HUES48 (cell line): ENCODE results near the gene TIMM50.
"Not testable (repeated sequence)": the region's sequence is repeated elsewhere in the genome, so short reads cannot be mapped to it uniquely, and the experiment has no call there.

ENCODE experiments used
- H3K27ac ChIP-seq: one replicate; pipeline ENCODE4 v1.7.0; 2013; ENCODE audit warnings: low read depth, low read length, inconsistent platforms
- H3K27me3 ChIP-seq: 2 replicates; pipeline ENCODE4 v1.6.1; 2013; ENCODE audit warnings: mild to moderate bottlenecking, low read length; ENCODE audit not compliant: control insufficient read depth, insufficient read depth
- H3K36me3 ChIP-seq: 2 replicates; pipeline ENCODE4 v1.6.1; 2013; ENCODE audit warnings: low read length; ENCODE audit not compliant: control insufficient read depth, insufficient read depth
- H3K4me1 ChIP-seq: 2 replicates; pipeline ENCODE4 v1.6.1; 2013; ENCODE audit warnings: mild to moderate bottlenecking, low read length; ENCODE audit not compliant: control insufficient read depth, insufficient read depth
- H3K4me3 ChIP-seq: 2 replicates; pipeline ENCODE4 v1.5.1; 2013; ENCODE audit warnings: mild to moderate bottlenecking, low read depth, low read length
- H3K9ac ChIP-seq: 2 replicates; pipeline ENCODE4 v1.6.1; 2013; ENCODE audit warnings: mild to moderate bottlenecking, low read depth, low read length, moderate library complexity
- H3K9me3 ChIP-seq: 2 replicates; pipeline ENCODE4 v1.6.1; 2013; ENCODE audit warnings: low read length; ENCODE audit not compliant: control insufficient read depth, insufficient read depth

TIMM50 gene

DNA sequence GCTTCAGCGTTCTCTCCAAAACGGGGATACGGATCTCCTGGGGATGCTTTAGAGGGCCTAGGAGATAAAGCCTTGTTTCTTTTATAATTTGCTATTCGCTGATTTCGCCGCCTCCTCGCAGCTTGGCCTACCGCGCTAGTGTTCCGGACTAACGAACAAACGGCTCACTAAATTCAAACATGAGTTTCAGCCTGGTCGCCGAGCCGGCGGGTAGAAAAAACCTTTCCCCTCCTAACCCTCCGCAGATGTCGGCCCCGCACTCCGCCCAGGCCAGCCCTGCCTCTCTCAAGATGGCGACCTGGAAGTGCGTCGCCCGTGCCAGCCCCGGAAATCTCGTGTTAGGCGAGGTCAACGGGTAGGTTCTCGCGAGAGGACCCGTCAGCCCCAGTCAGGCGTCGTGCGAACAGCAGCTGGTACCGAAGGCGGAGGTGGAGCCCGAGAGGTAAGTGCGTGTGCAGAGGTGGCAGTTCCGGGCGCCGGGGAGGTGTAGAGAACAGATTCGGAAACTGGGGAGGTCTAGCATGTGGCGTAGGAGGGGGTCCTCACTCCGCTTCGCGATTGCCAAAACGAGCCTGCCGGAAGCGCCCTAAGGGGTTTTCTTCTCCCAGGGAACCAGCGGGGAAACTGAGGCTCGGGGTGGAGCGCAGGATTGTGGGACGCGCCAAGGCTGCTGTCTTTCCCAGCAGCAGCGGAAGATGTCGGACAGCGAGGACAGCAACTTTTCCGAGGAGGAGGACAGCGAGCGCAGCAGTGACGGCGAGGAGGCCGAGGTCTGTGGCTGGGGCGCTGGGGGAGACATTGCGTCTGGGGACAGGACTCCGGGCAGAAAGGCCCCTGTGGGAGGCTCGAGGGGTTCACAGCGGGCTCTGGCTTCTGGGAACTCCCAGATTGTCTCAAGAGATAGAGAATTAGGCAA, 35.2 kb upstream of the TIMM50 start, which contains the start of gene SUPT5H:
Gene SUPT5H, plus strand, starts transcription at position 387 of the 916 bp plus-strand sequence. Its CDS starts 309 bp downstream, at position 696.
- peak within 1 kb of the TSS; percentile 90 for H3K9ac ChIP-seq
- peak within 1 kb of the TSS; percentile 95 for H3K4me3 ChIP-seq
- peak within 1 kb of the TSS; percentile 93 for H3K27ac ChIP-seq
- no peaks in the 10 kb centered on the region for H3K27me3 ChIP-seq
- H3K4me1 ChIP-seq: no peaks in the 10 kb centered on the region
- no peaks in the 10 kb centered on the region for H3K9me3 ChIP-seq
- H3K36me3 ChIP-seq: peaks cover 23% of the 10 kb centered on the region

- no peaks in the 10 kb centered on the region for H3K4me1 ChIP-seq
- peak overlapping the region; percentile 90; the same call in 1 of the 2 replicates for H3K9ac ChIP-seq
- H3K36me3 ChIP-seq: peaks cover 23% of the 10 kb centered on the region
- H3K27me3 ChIP-seq: no peaks in the 10 kb centered on the region
- H3K27ac ChIP-seq: no peak overlapping the region
- peak overlapping the region; percentile 95 for H3K4me3 ChIP-seq
- H3K9me3 ChIP-seq: no peaks in the 10 kb centered on the region
Measured at GRCh38 chr19:39446365-39447084, 34.1 kb upstream of the TIMM50 start.

GRCh38 chr19:39448271-39448670, 32.4 kb upstream of the TIMM50 start:
- Histone ChIP-seq H3K9me3 (no peaks in the 10 kb centered on the region), H3K27ac (no peak overlapping the region), H3K4me1 (no peaks in the 10 kb centered on the region), H3K4me3 (no peak overlapping the region), H3K9ac (no peak overlapping the region), H3K27me3 (no peaks in the 10 kb centered on the region), H3K36me3 (peaks cover 37% of the 10 kb centered on the region)

GRCh38 chr19:39449116-39449797, 31.4 kb upstream of the TIMM50 start:
- no peaks in the 10 kb centered on the region for H3K4me1 ChIP-seq
- H3K27ac ChIP-seq: no peak overlapping the region
- H3K36me3 ChIP-seq: peaks cover 47% of the 10 kb centered on the region
- no peak overlapping the region for H3K9ac ChIP-seq
- H3K9me3 ChIP-seq: no peaks in the 10 kb centered on the region
- H3K4me3 ChIP-seq: no peak overlapping the region
- no peaks in the 10 kb centered on the region for H3K27me3 ChIP-seq

- H3K9me3 ChIP-seq, H3K4me1 ChIP-seq, H3K27me3 ChIP-seq, H3K27ac ChIP-seq, H3K4me3 ChIP-seq, H3K9ac ChIP-seq: not testable (repeated sequence)
- peaks cover 52% of the 10 kb centered on the region for H3K36me3 ChIP-seq
Measured at GRCh38 chr19:39451257-39451656, 29.4 kb upstream of the TIMM50 start.

DNA sequence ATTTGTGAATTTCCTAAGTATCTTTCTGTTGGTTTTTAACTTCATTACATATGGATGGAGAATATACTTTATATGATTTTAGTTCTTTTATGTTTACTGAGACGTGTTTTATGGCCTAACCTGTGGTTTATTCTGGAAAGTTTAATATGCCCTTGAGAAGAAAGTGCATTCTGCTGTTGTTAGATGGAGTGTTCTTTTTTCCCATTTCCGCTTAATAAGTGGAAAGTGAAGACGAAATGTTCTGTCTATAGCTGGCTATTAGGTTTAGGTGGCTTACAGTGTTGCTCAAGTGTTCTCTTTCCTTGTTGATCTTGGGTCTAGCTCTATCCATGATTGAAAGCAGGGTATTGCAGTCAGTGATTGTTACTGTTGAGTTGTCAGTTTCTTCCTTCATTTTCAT, 17.2 kb upstream of the TIMM50 start:
- Histone ChIP-seq H3K27ac (no peak overlapping the region), H3K4me1 (no peaks in the 10 kb centered on the region), H3K4me3 (no peak overlapping the region), H3K27me3 (no peaks in the 10 kb centered on the region), H3K9ac (no peak overlapping the region), H3K9me3 (no peaks in the 10 kb centered on the region), H3K36me3 (peaks cover 83% of the 10 kb centered on the region)

DNA sequence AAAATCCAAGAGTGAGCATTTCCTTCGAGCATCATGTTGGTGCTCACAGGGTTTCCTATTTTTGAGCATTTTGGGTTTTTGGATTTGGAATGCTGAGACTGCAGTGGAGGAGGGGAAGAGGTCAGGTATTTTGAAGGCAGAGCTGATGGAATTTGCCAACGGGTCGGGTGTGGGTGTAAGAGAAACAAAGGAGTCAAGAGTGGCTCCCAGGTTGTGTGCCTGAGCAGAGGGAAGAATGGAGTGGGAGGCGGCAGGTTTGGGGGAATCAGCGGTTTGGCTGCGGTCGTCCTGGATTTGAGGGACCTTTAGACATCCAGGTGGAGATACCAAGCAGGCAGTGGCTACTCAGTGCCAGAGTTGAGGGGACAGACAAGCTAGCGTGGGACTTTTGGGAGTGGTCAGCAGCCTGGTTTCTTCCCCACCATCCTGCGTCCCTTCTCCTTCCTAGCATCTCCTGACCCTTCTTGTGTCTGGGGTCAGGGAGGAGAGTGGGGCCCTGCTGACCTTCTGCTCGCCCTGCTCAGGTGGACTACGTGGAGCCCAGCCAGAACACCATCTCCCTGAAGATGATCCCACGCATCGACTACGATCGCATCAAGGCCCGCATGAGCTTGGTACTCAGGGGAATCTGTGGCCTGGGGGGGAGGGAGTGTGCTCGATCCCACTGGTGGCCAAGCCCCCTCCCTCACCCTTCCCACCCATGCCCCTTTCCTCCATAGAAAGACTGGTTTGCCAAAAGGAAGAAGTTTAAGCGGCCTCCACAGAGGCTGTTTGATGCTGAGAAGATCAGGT, 14.5 kb upstream of the TIMM50 start:
- Histone ChIP-seq H3K9ac (no peak overlapping the region), H3K27ac (no peak overlapping the region), H3K27me3 (no peaks in the 10 kb centered on the region), H3K9me3 (no peaks in the 10 kb centered on the region), H3K4me1 (no peaks in the 10 kb centered on the region), H3K36me3 (peaks cover 83% of the 10 kb centered on the region), H3K4me3 (no peak overlapping the region)

- Histone ChIP-seq H3K4me3 (no peak overlapping the region), H3K27ac (no peak overlapping the region), H3K36me3 (peaks cover 93% of the 10 kb centered on the region), H3K9me3 (no peaks in the 10 kb centered on the region), H3K27me3 (no peaks in the 10 kb centered on the region), H3K9ac (no peak overlapping the region), H3K4me1 (no peaks in the 10 kb centered on the region)
Measured at GRCh38 chr19:39467941-39468340, 12.7 kb upstream of the TIMM50 start.

- Histone ChIP-seq H3K4me1 (no peaks in the 10 kb centered on the region), H3K27ac (no peak overlapping the region), H3K27me3 (no peaks in the 10 kb centered on the region), H3K4me3 (no peak overlapping the region), H3K9me3 (no peaks in the 10 kb centered on the region), H3K9ac (no peak overlapping the region), H3K36me3 (peaks cover 94% of the 10 kb centered on the region)
Measured at GRCh38 chr19:39469036-39469435, 11.6 kb upstream of the TIMM50 start.

DNA sequence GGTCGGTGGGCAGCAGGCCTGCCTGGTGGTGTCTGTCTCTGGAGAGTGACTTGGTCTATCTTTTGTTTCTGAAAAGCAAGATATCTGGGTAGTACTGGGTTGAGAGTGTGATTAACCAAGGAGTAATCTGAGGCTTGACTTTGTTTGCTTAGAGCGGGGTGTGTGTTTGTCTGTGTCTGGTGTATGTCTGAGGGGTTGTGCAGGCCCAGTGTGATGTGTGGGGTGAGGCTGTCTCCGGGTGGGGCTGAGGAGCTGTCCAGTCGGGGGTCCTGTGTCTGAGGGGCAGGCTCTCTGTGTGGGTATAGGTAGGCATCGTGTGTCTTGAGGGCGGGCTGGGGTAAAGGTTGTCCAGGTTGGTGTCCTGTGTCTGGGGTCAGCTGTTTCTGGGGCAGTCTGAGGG, 11.1 kb upstream of the TIMM50 start:
- peaks cover 94% of the 10 kb centered on the region for H3K36me3 ChIP-seq
- no peaks in the 10 kb centered on the region for H3K9me3 ChIP-seq
- no peak overlapping the region for H3K9ac ChIP-seq
- H3K4me1 ChIP-seq: no peaks in the 10 kb centered on the region
- H3K4me3 ChIP-seq: no peak overlapping the region
- H3K27me3 ChIP-seq: no peaks in the 10 kb centered on the region
- H3K27ac ChIP-seq: no peak overlapping the region
